Measurements from ENCODE around the gene C8B. TPM values are rescaled to one million over a fixed set of nuclear protein-coding genes. Genes with fewer than 3 reads are reported as not detected.

C8B gene
- total and polyA plus RNA-seq, 9 of the 15 experiments (the other 6 are each of a cell fraction or from before 2014, with no cell fraction given) = not detected

GRCh38 chr1:57012315-57012714 lies 46.5 kb upstream of the C8B start (continued):
- no peak for TF ChIP-seq MNT (conservative IDR thresholded peaks at IDR 0.05)
- TF ChIP-seq KAT2B (IDR thresholded peaks at IDR 0.05; ENCODE audit: low read depth, low read length) = no peak
- no peak for TF ChIP-seq EHMT2 (IDR thresholded peaks at IDR 0.05)
- no peak for TF ChIP-seq ARID3A (IDR thresholded peaks at IDR 0.05; ENCODE audit: borderline replicate concordance, low read depth, low read length)
- TF ChIP-seq ATF3 (IDR thresholded peaks at IDR 0.05) = no peak
- no peak for TF ChIP-seq ATF3 (CRISPR knock-in tag; conservative IDR thresholded peaks at IDR 0.05)

- FAIRE-seq (no peak), ATAC-seq (no peak), DNase-seq (ENCODE audit: extremely low read depth in 1 of 4, low spot score in 3 of 4) (no peak)
- 0 out of 5 replicates have a peak, but pooled peaks cover 0 to 7% of the 10 kb centered on the region in 2 experiments for H3K27me3 ChIP-seq (ENCODE audit: control insufficient read depth in 2 of 2, insufficient read depth in 2 of 2, low read length in 2 of 2)
- H3K4me1 ChIP-seq (replicated peaks in 1 of 2; ENCODE audit: control insufficient read depth in 2 of 2, insufficient read depth in 2 of 2, low read length in 2 of 2) = no peaks in the 10 kb centered on the region
- no peaks in the 10 kb centered on the region for H3K79me2 ChIP-seq (ENCODE audit: control insufficient read depth, insufficient read depth, low read length)
- H3K4me3 ChIP-seq = no peak overlapping the region
- WGBS (ENCODE audit: insufficient coverage, low coverage, missing lambda C conversion rate) = 2% methylated on average over 4 of the region's 4 CpGs
- in situ Hi-C loops (cut with MboI) (no loop called here), intact Hi-C loops (cut with micrococcal nuclease) (no loop called here)
- H2AFZ ChIP-seq (ENCODE audit: low read depth, low read length) = no peak overlapping the region
- ChIA-PET CTCF (ENCODE audit: low intra/inter-chr PET ratio) (no interaction called here), POLR2A (no interaction called here)
- no peaks in the 10 kb centered on the region for H4K20me1 ChIP-seq (replicated peaks; ENCODE audit: control insufficient read depth, insufficient read depth, low read length)
- H3K9me1 ChIP-seq (ENCODE audit: control insufficient read depth, insufficient read depth, low read length) = no peaks in the 10 kb centered on the region
- no peak overlapping the region for H3K4me2 ChIP-seq (ENCODE audit: insufficient read depth, low read length)
- H3K9me3 ChIP-seq (replicated peaks; ENCODE audit: control insufficient read depth, insufficient read depth, low read depth, low read length) = no peaks in the 10 kb centered on the region
- H3K36me3 ChIP-seq (ENCODE audit: control insufficient read depth, insufficient read depth, low read length) = no peaks in the 10 kb centered on the region
- H3K27ac ChIP-seq (ENCODE audit: extremely low read depth, low read depth, low read length) = no peak overlapping the region
- no TSS peak for BruUV-seq (replicated peaks)
- no peak overlapping the region for H3K9ac ChIP-seq (ENCODE audit: insufficient read depth in 1 of 2, low read depth in 2 of 2, low read length in 2 of 2)
- no peak for TF ChIP-seq MEIS2 (IDR thresholded peaks at IDR 0.05; ENCODE audit: partially characterized antibody)
- no peak for TF ChIP-seq E2F1 (CRISPR knock-in tag; IDR thresholded peaks at IDR 0.05)
- no peak for TF ChIP-seq U2AF2 (optimal IDR thresholded peaks at IDR 0.05; ENCODE audit: low read depth, low read length)
- no peak for TF ChIP-seq ID3 (CRISPR knock-in tag; IDR thresholded peaks at IDR 0.05)
- no peak for TF ChIP-seq ID3 (tag; IDR thresholded peaks at IDR 0.05)
- no peak for TF ChIP-seq SUPT5H (IDR thresholded peaks at IDR 0.05)
- TF ChIP-seq MAZ (CRISPR knock-in tag; conservative IDR thresholded peaks at IDR 0.05 in 1 of 2, IDR thresholded peaks at IDR 0.05 in 1 of 2) = no peak
- no peak for TF ChIP-seq CHD4 (IDR thresholded peaks at IDR 0.05; ENCODE audit: insufficient read depth, insufficient replicate concordance, low read depth, low read length, poor library complexity, severe bottlenecking)
- TF ChIP-seq ZNF668 (CRISPR knock-in tag; IDR thresholded peaks at IDR 0.05) = no peak
These were observed 44.7 kb upstream of the C8B start for GRCh38 chr1:57010511-57010910.
